Right ventricle myocardium inferior (tissue), 1 donor: Measurements from ENCODE around the gene TMEM231. TPM values are rescaled to one million over a fixed set of nuclear protein-coding genes. Genes with fewer than 3 reads are reported as not detected.
"Not testable (repeated sequence)": the region's sequence is repeated elsewhere in the genome, so short reads cannot be mapped to it uniquely, and the experiment has no call there.

Source experiments
- ATAC-seq: fragments of 200-7000 bp; cut with Tn5 transposase; one replicate; pipeline ENCODE4 v1.9.1; 2020; ENCODE audit warnings: mild to moderate bottlenecking, moderate library complexity
- DNase-seq: peaks from one replicate; pipeline ENCODE4 v3.0.0; 2021; ENCODE audit errors: missing footprints
- intact Hi-C: fragments of 100-400 bp; cut with DNase I; formaldehyde crosslinking; loops from one replicate; pipeline ENCODE4 v1.11.0; 2022
- total RNA-seq: library from RNA; stranded (reverse); fragmentation: NEBNext Ultra II Directional; extraction: Animal tissue kit (Norgen Biotek cat#: 25700); gene quantifications from one replicate; pipeline ENCODE4 v1.2.1, GENCODE V29; 2021
- donor health status: DM: no; HTN: yes; CAD: no; lungs with severe emphysema.

The TMEM231 gene
- total RNA-seq, 1 donor from 2014 or later = 4.4 TPM

DNA sequence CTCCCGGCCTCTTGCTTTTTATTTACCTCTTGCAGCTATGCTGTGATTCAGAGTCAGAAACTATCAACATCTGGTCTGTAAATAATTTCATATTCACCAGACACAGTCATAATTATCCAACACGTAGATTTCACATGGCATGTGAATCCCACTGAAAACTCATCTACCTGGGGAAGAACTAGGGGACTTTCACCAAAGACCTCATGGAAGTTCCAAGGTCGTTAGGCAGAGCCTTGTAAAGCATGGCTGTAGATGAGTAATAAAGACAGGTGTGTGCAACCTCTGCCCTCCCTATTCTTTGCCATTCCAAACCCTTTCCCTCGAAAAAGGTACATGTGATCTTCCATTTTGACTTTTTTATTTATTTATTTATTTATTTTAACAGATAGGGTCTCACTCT lies 18.3 kb downstream of the TMEM231 start:
- DNase-seq = no peak
- intact Hi-C loops = no loop called here
- no peak for ATAC-seq

DNA sequence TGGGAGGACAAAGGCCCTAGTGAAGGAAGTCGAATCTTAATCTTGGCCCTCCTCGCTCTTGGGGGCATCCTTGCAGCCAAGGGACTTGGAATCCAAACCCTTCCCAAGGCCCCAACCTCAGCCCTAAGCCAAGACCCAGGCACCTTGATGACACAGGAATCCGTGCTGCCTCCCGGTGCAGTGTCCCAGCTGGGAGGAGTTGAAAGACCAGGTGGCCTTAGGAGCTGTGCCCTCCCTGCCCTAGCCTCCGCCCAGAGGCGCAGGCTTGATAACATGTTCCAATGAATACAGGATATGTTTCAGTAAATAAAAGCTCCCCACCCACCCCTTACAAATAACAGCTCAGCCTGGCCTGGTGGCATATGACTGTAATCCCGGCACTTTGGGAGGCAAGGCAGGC lies 20.2 kb downstream of the TMEM231 start, which contains the start of gene CHST5:
CHST5 (minus strand) TSS at position 208 of the 400 bp plus-strand sequence. CDS start 5,724 bp downstream, outside the sequence.
- no peak for ATAC-seq
- intact Hi-C loops = no loop called here
- no peak for DNase-seq

DNA sequence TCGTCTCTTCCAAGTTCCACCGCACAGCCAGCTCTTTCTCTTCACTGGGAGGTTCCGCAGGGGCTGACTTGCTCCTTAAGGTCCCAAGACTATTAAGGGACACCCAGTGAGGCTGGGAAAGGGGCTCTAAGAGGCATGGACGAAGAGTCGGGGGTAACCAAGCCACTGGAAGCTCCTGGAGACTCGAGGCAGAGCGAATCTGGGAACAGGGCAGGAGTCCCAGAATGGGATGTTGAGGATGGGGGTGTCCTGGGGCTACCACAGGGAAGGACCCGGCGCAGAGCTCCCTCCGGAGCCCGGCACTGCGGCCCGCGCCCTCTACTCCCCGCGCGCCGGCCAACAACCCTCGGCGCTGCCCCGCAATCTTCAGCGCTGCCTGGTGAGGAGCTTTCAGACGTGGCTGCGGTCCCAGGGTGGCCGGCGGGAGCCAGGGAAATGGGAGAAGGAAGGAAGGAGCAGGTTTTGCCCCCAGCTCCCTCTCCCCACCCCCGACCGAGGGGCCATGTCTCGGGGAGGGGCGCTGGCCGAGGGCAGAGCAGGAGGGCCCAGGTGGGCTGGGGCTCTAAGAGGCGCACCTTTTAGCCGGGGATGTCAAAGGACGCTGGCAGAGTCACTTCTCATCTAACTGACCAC lies 20.7 kb downstream of the TMEM231 start:
- intact Hi-C loops = no loop called here
- ATAC-seq (no peak), DNase-seq (no peak)

DNA sequence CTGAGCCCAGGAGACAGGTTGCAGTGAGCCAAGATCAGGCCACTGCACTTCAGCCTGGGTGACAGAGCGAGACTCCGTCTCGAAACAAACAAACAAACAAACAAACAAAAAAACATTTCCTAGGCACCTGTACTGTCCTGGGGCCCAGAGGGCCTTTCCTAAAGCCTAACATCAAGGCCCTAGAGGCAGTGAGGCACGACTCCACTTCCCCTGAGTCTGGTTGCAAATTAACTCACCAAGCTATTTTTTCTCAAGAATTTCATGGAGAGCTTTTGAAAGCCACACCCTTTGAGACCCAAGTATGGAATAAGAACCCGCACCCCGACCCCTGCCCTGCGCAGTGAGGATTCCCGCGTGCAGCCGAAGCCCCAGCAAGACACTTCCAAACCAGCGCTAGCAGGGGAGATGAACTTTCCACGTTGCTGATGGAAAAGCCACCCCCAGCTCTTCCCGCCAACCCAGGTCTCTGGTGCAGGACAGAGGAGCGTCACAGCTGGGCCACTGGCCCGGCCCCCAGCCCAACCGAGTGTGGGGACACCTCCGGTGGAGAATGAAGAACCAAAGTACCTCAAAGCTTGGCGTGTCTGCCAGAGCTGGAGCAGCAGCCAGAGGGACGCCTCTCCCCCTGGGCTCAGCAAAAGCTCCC lies 21.4 kb downstream of the TMEM231 start:
- DNase-seq (no peak), ATAC-seq (no peak)
- intact Hi-C loops = no loop called here

DNA sequence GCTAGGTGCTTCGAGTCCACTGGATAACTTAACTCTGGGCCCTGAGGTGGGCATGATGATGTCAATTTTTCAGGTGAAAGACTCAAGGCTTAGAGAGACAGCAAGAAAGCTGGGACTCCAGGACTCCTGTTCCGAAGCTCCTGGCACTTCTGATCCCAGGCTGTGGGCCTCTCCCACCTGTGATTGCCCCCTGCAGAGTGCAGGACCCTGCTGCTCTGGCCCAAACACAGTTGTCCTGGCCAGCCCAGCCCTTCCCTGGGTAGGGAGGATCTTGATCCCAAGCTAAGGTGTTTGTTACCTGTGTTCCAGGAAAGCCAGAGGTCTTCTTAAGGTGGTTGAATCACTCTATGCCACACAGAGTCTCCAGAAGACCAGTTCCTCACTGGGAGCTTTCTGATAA lies 23.3 kb downstream of the TMEM231 start:
- DNase-seq (no peak), ATAC-seq (no peak)
- intact Hi-C loops = no loop called here

DNA sequence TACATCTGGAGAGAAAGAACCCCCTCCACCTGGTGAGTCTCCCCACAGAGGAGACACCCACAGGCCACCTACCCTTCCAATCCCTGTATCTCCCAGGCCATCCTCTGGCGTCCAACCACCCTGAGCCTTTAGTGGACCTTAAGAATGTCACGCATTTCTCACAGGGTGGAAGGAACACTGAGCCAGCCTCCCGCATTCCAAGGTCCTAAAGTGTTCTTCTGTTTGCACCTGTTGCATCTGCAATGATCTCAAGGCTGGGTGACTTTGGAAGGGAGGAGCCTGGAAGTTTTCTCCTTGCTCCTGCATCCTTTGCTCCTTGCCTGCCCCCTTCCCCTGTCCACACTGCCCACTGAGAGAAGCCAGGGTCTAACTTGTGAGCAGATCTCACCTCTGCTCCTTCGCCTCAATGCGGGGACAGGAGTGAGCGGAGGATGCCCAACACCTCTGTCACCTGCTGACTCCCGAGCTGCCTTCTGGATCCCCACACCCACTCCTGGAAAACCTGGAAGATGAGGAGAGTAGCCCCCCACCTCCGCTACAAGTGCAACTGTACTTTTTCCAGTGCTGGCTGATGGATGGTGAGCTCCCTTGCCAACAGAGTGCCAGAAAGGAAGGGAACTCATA lies 23.8 kb downstream of the TMEM231 start:
- intact Hi-C loops = no loop called here
- no peak for ATAC-seq

DNA sequence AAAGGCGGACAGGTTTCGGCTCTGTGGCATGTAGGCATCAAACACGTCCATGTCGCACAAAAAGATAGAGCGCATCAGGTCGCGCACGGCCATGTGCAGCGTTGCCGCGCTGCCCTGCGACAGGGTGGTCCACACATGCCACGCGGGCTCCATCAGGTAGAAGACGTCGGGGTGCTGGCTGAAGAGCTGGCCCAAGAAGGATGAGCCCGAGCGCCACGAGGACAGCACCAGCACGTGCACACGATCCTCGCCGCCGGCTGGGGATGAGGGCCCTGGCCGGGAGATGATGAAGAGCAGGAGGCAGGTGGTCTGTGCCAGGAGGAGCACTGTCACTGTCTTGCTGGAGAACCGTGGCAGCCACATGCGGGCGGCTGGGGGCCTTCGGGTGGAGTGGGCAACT lies 26.1 kb downstream of the TMEM231 start:
- intact Hi-C loops = no loop called here
- DNase-seq = no peak
- ATAC-seq = no peak

More for the DNA sequence above, 23.8 kb downstream of the TMEM231 start:
- DNase-seq = no peak

DNA sequence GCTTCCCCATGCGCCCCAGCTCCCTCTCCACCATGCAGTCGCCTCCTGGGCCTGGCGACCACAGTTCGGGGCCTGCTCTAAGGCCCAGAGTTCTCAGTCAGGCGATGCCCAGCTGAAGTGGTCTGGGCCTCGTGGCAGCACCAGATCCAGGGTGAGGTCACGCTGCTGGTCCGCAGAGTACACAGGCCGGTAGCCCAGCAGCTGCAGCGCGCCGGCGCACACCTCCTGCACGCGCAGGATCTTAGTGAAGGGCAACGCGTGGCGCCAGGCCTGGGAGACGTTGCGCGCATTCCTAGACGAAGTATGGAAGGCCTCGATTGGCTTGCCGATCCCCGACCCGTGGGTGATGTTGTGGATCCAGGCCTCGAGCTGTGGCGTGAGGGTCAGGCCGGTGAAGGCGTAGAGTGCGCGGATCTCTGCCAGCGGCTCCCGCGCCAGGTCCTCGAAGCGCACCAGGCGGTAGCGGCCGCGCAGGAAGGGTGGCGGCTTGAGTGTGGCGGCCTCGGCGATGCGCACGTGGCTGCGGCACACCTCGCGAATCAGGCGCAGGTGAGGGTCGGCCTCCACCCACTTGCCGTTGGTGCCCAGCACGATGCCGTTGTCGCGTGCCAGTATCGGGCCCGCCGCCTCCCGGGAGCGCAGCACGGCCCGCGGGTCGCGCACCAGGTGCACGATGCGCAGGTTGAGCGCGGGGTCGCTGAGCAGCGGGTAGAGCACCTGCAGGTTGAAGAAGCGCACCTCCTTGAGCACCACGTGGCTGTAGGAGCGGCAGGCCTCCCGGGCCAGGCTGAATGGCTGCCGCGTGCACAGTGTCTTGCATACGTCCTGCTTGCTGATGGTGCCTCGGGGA lies 26.8 kb downstream of the TMEM231 start:
- ATAC-seq = no peak

DNA sequence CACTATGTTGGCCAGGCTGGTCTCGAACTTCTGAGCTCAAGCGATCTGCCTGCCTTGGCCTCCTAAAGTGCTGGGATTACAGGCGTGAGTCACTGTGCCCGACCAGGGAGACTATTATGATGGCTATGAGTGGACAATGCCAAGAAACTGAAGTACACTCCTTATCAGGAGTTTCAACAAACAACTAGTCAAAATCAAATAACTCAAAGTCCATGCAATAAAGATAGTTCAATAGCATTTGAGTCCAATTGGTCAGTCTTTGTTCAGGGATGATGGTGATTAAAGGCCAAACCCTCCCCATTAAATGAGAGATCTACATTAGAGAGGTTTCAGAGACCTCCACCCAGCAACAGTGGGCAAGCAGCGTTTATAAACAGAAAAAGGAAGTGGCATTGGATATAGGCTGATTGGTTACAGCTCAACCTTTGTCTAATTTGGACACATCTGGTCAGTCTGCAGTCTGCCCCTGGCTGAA lies 28.2 kb downstream of the TMEM231 start:
- intact Hi-C loops = no loop called here
- ATAC-seq (no peak), DNase-seq (no peak)

More for the DNA sequence above, 26.8 kb downstream of the TMEM231 start:
- intact Hi-C loops = no loop called here
- no peak for DNase-seq

DNA sequence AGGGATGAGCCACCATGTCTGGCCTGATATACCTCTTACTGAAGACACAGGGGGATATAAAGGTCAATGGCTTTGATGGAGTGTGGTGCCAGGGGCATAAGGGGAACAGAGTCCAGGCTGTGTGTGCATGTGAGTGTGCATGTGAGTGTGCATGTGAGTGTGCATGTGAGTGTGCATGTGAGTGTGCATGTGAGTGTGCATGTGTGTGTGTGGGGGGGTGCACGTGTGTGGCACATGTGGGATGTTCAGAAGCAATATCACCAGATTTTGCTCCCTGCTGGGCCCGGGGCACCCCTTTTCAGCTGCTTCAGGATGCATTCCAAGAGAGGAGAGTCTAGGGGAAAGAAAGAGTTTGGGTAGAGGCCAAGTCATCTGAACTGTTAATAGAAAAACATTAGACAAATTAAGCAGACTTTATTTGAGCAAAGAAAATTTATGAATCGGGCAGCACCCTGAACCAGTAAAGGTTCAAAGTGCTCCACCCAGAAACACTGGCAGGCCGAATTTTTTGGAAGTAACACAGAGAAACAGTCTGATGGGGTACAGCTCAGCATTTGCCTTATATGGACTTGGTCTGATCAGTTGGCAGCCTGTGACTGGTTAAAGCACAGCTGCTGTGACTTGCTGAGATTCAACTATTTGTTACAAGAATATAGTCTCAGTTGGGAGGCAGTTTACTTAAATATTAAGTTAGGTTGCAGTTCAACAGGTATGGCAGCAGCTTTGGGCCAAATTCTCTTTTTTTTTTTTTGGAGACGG lies 29.8 kb downstream of the TMEM231 start:
- no peak for ATAC-seq
- no peak for DNase-seq
- intact Hi-C loops = no loop called here

DNA sequence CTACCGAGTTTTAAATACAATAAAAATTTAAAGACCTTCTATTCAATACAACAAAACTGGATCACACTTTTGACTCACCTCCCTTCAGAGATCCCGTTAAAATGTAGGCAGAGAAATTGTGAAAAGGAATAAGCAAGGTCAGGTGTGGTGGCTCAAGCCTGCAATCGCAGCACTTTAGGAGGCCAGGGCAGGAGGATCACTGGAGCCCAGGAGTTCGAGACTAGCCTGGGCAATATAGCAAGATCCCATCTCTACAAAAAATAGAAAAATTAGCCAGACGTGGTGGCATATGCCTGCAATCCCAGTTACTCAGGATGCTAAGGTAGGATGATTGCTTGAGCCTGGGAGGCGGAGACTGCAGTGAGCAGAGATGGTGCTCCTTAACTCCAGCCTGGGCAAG lies 36.9 kb downstream of the TMEM231 start:
- intact Hi-C loops = no loop called here
- no peak for DNase-seq
- no peak for ATAC-seq

DNA sequence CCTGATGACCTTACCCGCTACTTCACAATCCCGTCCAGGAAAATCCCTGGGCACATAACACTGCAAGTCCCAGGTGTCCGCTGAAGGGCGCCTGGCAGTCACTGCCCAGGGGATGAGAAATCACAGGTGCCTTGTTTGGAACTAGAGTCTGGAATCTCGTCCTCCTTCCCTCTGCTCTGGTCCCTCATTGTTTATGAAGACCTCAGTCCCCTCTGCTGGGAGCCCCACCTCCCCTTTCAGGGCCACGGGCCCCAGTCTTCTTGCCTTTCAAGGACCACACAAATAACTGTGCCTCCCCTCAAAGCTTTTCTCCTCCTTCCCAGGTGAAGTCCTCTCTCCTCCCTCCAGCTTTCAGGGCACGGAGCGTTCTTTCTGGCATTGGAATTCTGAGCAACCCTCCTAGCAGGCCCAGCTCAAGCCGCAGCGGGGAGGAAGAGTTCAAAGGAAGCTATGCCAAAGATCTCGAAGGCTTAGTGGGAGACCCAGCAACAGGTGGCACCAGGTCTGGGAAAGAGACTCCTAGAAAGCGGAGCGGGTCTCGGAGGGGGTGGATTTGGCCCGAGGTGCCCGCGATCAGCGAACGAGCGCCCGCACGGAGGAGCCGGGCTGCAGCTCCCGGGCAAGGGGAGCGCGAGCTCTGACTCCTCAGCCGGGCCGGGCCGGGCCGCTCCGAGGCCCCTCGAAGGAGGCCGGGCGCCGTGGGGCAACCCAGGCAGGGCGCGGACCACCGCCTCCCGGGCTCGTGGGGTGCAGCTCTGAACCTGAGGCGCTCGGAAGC lies 39.7 kb downstream of the TMEM231 start:
- ATAC-seq = peak; percentile 27
- not testable (repeated sequence) for DNase-seq
- intact Hi-C loops = loop anchor here (2.0 kb wide), 4 partner anchors 16 to 52 kb away; partner anchors contain the start of genes TMEM170A and TMEM231

DNA sequence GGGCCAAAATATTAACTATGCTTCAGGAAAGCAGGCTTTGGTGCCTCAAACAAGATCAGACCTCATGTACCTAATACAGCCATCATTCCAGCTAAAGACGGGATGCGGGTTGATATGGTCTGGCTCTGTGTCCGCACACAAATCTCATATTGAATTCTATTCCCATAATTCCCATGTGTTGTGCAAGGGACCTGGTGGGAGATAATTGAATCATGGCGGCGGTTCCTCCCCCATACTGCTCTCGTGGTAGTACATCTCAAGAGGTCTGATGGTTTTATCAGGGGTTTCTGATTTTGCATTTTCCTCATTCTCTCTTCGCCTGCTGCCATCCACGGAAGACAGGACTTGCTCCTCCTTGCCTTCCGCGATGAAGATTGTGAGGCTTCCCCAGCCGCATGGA lies 41.8 kb downstream of the TMEM231 start:
- ATAC-seq = no peak
- DNase-seq = no peak
- intact Hi-C loops = no loop called here

DNA sequence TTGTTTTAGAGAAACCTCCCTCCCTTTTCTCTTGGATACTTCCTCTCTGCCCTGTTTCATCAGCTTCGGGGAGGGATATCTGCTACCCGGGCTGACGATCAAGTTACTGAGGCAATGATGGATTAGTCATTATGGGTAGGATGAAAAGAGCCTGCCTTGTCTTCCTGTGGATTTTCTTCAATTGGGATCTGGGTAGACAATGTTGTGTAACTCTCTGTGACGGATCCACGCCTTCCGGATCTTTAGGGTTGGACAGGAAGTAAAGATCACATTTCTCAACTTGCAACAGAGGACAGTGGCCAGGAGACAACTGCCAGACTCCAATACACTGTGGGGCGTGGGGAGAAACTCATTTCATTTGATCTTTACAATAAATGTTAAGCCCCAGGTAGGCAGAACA lies 49.5 kb downstream of the TMEM231 start:
- DNase-seq (no peak), ATAC-seq (peak; percentile 74)
- intact Hi-C loops = no loop called here

DNA sequence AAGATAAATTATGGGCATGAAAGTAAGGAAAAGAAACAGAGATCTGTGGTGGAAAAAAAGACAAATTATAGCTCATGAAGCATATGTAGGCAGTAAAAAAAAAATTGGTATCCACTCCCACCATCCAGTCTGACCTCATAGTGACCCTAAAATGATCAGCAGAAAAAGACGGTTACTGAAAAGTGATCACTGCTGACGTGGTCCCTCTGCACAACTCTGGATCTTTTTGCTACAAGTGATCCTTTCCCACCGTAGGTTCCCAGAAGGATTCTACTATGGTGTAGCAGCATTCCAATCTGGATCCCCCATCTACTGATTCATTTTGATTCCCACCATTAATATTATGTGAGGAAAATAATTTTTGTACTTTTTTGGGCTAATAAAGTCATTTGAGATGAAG lies 49.9 kb downstream of the TMEM231 start:
- intact Hi-C loops = no loop called here
- ATAC-seq (no peak), DNase-seq (no peak)

DNA sequence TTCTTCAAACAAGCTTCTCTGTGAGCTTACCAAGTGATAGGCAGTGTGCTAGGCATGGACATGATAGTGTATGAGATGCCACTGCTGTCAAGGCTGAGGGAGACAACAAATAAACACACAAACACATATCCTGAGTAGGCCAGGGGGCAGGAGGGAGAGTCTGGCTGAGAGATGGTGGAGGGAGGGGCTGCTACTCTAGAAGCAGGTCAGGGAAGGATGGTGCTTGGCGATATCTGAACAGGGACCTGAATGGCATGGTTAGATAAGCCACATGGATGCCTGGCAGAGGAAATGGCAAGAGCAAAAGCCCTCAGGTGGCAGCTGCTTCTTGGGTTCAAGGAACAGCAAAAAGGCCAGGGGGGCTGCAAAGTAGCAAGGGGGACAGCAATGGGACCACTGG lies 52.3 kb downstream of the TMEM231 start:
- DNase-seq (no peak), ATAC-seq (no peak)
- intact Hi-C loops = no loop called here

DNA sequence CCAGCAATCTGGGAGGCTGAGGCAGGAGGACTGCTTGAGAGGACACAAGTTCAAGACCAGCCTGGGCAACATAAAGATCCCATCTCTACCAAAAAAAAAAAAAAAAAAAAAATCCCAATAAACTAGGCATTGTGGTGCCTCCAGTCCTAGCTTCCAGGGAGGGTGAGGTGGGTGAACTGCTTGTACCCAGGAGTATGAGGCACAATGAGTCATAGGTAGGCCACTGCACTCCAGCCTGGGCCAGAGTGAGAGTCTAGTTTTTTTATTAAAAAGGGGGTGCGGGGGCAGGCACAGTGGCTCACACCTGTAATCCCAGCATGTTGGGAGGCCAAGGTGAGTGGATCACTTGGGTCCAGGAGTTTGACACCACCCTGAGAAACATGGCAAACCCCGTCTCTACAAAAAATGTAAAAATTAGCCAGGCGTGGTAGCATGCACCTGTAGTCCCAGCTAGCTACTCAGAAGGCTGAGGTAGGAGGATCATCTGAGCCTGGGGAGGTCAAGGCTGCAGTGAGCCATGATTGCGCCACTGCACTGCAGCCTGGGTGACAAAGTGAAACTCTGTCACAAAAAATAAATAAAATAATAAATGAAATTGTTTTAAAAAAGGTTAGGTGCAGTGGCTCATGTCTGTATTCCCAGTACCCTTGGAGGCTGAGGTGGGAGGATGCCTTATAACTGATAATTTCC lies 53.0 kb downstream of the TMEM231 start:
- intact Hi-C loops = no loop called here
- no peak for DNase-seq

More for the DNA sequence above, 53.0 kb downstream of the TMEM231 start:
- no peak for ATAC-seq
